ENCODE data around the gene CCDC38.
"Not testable (repeated sequence)": the region's sequence is repeated elsewhere in the genome, so short reads cannot be mapped to it uniquely, and the experiment has no call there.

CCDC38 gene

DNA sequence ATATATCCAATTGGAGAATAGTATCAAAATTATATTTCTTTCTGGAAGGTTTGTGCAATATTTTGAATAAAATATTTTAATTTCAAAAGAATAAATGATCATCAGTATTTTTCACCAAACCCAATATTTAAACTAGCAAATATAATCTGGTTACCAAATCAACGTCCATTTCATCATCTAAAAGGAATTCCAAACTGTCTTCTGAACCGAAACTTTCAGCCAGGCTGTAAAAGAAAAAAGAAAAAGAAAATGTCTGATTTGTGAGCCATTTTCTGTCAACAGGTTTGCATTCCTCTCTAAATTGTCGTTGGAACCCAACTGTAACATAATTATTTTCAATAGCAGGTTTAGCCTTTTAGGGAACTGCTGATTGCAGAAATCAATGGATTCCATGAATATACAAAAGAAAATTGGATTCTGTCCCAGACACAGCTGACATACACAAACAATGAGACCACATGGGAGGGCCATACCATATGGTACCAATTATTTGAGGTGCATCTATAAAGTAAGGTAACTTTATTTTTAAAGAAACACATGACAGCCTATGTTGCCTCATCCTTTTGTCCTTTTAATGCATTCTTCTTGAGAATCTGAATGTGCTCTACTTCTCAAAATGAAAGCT lies 61.0 kb downstream of the CCDC38 start:
- no peak for DNase-seq

DNA sequence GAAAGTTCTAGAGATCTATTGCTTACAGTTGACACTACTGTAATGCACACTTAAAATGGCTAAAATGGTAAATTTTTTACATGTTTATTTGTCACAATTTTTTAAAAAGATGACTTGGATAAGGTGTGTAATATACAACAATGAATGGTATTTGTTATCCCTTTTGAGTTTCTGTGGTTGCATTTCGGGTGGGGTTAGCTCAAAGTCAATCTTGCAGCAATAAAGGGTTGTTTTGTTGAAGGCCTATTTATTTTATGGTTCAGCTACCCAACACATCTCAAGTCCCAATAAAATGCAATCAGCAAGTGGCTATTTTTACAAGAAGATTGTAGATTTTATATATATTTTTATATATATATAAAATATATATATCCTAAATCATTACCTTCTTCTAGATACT lies 61.5 kb downstream of the CCDC38 start:
- no peak for DNase-seq

DNA sequence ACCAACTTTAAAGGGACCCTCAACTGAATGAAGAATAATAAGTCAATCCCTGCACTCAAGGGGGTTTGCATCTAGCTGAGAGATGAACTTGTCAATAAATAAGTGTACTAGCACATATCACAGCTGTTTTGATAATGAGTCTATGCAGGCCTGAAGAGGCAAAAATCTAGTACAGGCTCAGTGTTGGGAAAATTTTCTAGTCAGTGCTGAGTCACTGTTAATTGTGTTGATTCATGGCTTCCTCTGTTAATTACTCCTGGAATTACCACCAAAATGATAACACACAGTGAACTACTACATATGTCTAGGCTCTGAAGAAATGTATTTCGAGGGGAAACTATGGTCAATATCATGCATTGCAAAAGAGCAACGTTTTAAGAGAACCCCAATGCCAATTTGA lies 64.8 kb downstream of the CCDC38 start:
- no peak for DNase-seq

DNA sequence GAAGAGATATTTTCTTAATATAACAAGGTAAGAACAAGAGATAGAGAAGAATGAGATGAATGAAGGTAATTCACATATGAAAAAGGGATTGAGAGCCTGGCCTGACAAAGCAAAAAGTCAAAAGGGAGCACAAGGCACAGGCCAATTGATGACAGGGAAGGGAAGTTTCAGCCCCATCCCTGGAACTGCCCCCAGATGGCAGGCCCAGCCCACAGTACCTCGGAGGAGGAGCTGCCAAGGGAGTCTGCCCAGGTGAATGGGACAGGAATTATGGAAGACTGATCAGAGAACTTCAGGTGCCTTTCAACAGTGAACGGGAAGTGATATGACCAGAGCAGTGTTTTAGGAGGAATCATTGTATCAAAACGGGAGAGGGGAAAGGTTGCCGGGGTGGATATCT lies 68.0 kb downstream of the CCDC38 start:
- DNase-seq = no peak

DNA sequence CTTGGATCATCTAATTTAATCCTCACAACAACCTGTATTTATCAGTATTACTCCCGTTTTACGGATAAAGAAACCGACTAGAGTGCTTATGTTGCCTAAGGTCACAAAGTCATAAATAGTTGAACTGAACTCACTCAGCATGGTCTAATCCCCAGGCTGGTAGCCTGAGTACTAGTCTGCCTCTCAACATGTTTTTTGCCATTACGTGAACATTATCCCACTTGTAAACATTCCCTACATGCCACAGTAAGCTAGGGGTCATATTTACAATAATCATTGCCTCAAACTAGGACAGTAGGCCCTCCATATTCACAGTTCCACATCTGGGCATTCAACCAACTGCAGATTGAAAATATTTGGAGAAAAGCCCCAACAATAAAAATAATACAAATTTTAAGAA lies 71.5 kb downstream of the CCDC38 start:
- DNase-seq = no peak

DNA sequence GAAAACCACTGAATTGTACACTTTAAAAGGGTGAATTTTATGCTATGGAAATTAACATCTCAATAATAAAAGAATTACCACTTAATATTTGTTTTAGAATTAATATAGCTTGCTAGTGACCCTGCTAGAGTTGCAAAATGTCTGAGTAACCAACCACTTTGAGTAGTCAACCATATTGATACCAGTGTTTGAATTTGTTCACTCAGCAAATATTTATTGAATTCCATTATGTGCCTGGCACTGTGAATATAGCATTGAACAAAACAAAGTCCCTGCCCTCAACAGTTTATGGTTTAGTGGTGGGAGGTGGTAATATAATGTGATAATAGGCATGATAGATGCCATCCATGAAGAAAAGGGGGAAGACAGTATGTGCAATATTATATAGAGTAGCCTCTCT lies 79.1 kb downstream of the CCDC38 start:
- DNase-seq = no peak

DNA sequence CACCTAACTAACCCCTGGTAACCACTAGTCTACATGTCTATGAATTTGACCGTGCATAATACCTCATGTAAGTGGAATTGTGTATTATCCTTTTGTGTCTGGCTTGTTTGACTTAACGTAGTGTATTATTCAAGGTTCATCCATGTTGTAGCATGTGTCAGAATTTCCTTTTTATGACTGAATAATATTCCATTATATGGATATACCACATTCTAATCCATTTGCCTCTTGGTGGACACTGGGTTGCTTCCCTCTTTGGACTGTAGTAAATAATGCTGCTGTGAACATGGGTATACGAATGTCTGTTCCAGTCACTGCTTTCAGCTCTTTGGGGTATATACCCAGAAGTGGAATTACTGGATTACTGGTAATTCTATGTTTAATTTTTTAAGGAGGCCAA lies 80.4 kb downstream of the CCDC38 start:
- DNase-seq = no peak

DNA sequence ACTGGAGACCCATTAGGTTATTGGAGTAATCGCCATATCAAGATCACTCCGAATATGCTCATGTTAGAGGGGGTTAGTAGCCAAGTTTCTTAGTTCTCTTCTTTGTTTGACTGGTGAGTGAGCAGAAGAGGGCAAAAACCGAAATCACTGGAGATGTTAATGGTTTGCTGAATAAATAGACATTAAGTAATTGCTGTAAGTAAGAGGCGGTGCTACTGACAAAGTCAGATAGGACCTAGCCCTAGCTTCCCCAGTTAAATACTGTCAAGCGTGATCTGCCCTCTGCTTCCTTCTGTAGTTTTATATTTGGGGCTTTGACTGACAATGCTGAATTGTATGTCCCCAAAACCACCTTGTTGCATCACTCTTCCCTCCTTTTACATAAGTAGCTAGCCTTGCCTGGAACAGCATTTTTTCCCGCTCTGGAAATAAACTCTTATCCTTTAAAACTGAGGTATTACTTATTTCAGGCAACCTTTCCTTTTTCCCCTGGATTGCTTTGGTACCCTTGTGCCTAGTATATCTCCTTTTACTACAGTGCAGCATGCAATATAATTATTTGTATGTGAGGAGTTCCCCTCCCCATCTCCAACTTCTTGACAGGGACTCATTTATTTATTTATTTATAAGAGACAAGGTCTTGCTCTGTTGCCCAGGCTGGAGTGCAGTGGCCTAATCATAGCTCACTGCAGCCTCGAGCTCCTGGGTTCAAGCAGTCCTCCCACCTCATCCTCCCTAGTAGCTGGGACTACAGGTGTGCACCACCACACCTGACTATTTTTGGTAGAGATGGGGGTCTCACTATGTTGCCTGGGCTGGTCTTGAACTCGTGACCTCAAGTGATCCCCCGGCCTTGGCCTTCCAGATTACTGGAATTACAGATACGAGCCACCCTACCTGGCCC lies 82.2 kb downstream of the CCDC38 start:
- no peak for DNase-seq

DNA sequence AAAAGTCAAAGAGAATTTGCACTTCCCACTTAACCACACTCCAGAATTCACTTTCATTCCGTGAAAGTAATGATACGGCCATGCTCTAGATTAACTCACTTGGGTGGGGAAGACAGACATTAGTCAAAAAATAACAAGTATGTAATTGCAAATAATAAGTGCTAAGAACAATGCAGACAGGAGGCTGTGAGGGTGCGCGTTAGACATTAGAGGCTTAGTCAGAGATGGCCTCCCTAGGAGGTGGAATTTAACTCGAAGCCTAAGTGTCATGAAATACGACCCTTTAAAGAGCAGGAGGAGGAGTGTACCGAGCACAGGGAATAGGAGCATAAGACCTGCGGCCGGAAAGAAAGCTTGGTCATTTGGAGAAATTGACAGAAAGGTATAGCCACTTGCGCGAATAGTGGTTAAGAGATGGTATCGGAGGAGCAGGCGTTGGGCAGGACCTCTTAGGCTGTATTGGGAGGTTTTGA lies 83.0 kb downstream of the CCDC38 start:
- DNase-seq = peak; percentile 19 to 29

DNA sequence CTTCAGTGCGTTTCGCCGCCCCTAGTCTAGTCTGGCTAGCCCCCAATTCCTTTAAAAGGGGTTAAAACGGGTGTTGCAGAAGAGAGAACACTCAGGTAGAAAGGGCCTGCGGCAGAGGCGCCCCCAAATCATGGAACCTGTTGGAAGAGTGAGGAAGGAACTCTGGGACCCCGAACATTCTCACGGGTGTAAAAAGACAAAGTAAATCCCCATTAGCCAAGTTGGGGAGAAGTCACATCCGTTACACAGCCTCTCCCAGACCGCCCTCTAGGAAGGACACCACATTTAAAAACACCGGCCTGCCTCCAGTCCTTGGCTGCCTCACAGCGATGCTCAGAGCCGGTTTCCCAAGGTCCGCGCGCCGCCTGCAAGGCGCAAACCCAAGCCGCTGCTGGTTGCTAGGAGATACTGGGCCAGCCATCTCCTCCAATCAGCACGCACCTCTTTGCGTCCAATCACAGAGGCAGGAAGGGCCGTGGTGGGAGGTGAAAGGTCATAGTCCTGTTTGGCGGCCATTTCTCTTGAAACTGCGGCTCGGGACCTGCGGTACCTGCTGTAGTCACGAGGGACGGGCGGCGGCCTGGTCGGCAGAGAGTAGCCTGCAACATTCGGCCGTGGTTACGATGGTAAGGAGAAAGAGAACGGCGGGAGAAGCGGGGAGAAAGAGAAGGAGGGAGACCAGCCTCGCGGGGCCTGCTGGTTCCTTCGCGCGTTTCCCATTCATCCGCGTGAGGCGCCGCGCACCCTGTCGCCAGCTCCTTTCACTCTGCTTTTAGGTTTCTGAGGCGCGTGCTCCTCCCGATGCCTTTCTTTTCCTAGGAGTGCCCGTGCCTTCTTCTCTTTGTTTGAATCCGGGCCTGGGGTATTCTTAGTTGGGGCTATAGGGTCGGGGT lies 83.7 kb downstream of the CCDC38 start, which contains the start of gene SNRPF:
Gene SNRPF (plus strand): TSS at position 502 of the 893 bp plus-strand sequence. CDS start 122 bp downstream, at position 624.
- DNase-seq = peak; percentile 92 to 95

DNA sequence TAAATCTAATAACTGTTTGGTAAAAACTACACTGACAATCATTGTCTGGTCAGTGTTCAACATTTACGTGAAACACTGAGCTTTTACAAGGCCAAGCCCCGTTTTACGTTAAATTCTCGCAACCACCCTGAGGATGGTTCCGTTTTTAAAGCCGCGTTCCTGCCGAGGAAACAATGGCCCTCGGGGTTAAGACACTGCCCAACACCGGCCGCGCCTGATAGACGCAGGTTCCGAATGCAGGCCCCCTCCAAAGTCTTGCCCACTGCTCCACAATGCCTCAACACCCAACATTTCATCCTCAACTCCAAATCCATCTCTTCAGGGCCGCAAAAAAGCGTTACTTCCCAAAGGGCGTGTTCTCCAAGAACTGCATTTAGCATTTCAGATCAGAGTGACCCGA lies 84.6 kb downstream of the CCDC38 start:
- no peak for DNase-seq

DNA sequence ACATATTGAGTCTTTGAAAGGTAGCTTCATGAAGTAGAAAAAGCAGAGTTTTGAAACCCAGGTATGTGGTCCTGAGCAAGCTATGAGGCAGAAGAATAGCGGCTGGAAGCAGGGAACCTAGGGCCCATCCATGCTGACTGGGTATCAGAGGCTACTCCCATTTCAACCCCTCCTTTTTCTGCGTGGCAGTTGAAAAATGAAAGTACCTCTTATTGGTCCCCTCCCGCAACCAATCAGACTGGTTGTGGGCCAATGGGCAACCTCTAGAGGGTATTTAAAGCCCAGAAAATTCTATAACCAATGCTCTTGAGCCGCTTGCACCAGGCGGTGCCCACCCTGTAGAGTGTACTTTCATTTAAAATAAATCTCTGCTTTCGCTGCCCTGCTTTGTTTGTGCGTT lies 85.3 kb downstream of the CCDC38 start:
- DNase-seq = no peak

DNA sequence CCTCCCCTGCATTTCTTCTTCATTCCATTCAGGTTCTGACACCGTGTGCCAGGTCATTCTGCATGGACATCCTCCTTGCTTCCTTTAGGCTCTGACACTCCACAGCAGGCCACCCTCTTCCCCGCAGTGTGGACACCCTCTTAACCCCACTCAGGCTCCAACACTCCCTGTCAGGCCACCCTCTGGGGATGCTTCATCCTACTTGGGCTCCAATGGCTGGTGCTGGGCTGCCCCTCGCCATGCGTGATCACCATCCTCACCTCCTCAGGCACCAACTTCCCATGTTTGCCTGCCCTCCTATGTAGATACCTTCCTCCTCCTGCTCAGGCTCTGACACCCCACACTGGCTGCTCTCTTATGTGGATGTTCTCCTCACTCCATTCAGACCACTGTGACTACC lies 90.3 kb downstream of the CCDC38 start:
- DNase-seq = no peak

DNA sequence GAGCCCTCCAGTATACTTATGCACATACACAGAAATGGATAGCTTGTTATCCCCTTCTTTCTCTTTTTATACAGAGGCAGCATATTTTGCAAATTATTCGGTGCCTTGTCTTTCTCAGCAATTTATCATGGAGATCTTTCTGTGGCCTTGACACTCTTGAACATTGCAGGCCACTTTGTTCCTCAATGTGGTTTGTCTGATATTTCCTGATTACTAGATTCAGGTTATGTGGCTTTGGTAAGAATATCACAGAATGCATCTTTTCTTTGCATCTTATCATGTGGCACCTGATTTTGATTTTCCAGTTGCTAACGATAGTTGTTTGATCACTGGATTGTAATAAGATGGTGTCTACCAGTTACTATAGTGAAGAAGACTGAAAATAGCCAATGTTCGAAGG lies 90.8 kb downstream of the CCDC38 start:
- no peak for DNase-seq

DNA sequence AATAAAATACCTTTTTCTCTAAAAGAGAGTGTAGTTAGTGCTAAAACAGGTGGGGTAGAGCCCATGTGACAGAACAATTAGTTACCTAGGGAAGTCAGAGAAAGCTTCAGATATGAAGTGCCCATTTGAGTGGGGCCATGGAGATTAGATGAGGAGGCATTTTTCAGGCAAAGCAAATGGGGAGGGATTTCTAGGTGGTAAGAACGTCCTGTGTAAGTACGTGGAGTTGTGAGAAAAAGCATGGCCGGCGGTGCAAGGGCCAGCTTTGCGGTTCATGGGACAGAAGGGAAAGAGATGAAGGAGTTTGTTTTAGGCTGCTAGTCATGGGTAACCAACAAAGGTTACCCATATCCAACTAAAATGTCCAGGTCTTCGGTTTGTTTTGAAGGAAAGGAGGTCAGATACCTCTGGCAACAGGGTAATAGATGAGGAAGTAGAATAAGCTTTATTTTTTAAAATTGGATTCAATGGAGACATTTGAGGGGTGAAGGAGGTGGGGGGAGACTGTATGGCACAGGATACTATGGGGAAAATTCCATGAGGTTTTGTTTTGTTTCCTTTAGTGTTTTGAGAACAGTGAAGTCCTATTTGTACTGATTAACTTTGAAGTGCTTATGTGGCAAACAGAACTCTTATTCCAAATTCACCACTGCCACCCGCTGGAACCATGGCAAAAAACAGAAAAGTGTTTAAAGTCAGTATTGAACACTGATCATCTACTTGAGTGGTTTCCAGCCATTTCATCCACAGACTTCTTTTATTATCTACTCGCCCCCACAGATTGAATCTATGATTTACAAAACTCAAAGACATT lies 93.6 kb downstream of the CCDC38 start:
- peak in 1 of 2 experiments; percentile 11 for DNase-seq

DNA sequence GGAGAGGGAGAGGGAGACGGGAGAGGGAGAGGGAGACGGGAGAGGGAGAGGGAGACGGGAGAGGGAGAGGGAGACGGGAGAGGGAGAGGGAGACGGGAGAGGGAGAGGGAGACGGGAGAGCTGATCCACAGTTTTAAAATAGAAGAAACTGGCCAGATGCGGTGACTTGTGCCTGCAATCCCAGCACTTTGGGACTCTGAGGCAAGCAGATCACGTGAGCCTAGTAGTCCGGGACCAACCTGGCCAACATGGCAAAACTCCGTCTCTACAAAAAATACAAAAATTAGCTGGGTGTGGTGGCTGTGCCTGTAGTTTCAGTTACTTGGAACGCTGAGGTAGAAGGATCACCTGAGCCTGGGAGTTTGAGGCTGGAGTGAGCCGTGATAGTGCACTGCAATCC lies 100.0 kb downstream of the CCDC38 start:
- DNase-seq = not testable (repeated sequence)

DNA sequence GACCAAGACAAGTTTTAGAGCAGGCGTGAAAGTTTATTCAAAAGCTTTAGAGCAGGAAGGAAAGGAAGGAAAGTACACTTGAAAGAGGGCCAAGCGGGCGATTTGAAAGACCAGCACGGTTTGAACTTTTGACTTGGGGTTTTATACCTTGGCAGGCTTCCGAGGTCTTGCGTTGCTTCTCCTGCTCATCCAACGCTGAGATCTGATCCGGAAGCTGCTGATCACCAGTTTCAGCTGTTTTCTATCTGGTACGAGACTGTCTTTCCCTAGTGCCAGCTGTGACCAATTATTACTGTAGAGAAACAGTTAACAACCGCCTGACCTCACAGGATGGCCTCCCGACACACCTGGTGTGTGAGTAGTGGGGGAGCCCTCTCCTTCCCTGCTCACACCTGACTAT lies 104.3 kb downstream of the CCDC38 start:
- no peak for DNase-seq

DNA sequence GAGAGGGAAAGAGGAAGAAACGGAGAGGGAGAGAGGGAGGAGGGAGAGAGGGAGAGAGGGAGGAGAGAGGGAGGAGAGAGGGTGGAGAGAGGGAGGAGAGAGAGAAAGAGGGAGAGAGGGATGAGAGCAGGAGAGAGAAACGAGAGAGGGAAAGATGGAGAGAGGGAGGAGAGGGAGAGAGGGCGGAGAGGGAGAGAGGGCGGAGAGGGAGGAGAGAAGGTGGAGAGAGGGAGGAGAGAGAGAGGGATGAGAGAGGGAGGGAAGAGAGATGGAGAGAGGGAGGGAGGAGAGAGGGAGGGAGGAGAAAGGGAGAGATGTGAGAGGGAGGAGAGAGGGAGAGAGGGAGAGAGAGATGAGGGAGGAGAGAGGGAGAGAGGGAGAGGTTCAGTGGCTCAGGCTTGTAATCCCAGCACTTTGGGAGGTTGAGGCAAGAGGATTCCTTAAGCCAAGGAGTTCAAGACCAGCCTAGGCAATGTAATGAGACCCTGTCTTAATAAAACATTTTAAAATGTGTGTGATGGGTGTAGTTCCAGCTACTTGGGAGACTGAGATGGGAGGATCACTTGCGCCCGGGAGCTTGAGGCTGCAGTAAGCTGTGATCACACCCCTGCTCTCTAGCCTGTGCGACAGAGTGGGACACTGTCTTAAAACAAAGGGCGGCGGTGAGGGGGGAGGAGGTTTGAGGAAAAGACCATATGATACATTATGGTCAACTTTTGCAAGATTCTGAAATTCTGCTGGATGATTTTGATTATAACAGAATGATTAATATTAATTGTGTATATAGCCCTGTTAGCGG lies 105.0 kb downstream of the CCDC38 start:
- DNase-seq = no peak

DNA sequence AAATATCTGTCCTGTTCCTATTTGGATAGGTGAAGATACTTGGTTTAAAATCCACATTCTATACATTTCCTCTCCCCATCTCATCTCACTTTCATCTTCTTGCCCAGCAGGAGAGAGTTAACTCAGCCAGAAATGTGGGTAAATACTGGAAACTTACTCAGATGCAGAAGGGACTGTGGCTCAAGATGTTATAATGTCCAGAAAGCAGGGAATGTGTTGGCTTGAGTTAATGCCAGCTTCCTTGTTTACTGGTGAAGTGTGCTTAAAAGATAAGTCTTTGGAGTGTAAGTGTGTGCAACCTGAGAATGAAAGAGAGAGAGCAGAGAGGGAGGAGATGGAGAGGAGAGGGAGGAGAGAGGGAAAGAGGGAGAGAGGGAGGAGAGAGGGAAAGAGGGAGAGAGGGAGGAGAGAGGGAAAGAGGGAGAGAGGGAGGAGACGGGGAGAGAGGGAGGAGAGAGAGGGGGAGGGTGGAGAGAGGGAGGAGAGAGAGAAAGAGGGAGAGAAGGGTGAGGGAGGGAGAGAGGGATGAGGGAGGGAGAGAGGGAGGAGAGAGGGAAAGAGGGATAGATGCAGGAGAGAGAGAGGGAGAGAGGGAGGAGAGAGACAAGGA lies 105.7 kb downstream of the CCDC38 start:
- no peak for DNase-seq

DNA sequence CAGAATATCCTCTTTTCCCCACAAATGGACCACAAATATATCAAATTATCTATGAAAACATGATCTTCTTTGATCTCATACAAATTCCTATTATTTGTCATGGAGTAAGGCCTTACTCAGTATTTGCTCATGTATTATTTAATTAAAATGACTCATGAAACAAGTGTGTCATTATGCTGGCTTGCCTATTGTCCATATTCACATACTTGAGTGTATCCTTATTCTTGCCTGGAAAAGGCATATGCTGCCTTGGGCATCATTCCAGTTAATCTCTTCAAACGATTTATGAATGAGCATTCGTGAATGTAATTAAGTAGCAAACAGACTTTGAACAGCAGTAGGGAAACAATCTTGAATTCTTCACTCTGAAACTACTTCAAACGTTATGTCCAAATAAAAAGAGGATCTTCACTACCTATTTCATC lies 106.2 kb downstream of the CCDC38 start:
- DNase-seq = no peak

DNA sequence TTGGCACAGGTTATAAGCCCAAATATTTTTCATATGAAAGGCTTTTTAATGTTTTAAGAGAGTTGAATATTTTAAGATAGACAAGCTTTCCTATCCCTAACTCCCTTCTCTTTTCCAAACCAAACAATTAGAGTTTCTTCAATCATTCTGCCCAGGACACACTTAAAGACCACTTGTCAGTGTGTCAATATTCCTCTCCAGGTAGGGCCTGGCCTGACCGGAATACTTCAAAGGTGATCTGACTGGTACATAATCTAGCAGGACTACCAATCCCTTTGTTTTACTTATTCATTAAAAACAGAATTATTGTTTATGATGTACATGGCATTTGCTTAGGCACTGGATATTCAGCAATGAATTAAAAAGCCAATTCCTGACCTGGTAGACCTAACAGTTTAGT lies 107.8 kb downstream of the CCDC38 start:
- no peak for DNase-seq
